ENCODE data around the gene USP10. TPM values are rescaled to one million over a fixed set of nuclear protein-coding genes. Genes with fewer than 3 reads are reported as not detected.

USP10 gene
- total RNA-seq, 4 donors from 2014 or later = 44.6 to 89.6 (median 55.9) TPM

- no peak for TF ChIP-seq CTCF (IDR thresholded peaks at IDR 0.05)
- ATAC-seq (ENCODE audit: low FRiP score) (no peak), DNase-seq (ENCODE audit: low spot score) (no peak)
Observed at GRCh38 chr16:84663433-84664101, 36.2 kb upstream of the USP10 start.

DNA sequence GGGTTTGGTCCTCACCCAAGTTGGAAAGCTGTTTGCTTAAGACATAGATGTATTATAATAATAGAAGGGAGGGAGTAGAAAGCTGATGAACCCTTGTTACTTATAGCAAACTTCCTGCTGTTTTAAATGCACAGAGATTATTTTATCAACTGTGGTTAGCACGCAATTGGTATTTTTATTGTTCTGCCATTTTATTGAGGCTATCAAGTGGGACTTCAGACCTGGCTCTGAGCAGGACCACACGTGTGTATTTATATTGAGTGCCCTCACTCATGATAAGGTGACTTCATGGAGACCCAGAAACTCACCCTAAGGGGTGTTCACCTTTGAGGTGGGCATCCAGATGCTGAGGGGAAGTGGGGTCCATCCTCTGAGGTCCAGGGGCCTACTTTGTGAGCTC is 34.4 kb upstream of the USP10 start:
- ATAC-seq (ENCODE audit: low FRiP score) (no peak), DNase-seq (ENCODE audit: low spot score) (no peak)
- no peak for TF ChIP-seq CTCF (IDR thresholded peaks at IDR 0.05)

DNA sequence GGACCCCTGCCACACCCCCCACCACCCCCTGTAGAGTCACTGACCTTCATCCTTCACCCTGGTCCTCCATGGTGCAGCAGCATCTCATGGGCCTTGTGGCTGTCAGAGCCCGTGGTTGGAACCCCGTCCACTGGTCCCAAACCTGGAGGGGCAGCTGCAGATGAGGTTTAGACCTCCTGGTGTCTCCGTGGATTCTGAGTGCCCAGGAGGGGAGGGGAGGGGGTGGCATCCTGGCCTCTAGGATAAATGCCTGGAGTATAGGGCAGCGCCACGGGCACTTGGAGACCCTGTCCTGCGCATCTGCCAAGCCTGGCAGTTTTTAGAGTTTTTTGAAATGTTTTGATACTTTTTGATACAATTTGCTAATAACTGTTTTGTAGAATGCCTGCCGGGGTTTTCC is 34.0 kb upstream of the USP10 start:
- DNase-seq (ENCODE audit: low spot score) = no peak

GRCh38 chr16:84667600-84668309 is 32.0 kb upstream of the USP10 start:
- TF ChIP-seq CTCF (IDR thresholded peaks at IDR 0.05) = no peak
- DNase-seq (ENCODE audit: low spot score) = no peak
- ATAC-seq (ENCODE audit: low FRiP score) = no peak

More for the DNA sequence above, 34.0 kb upstream of the USP10 start:
- no peak for TF ChIP-seq CTCF (IDR thresholded peaks at IDR 0.05)
- ATAC-seq (ENCODE audit: low FRiP score) = no peak

DNA sequence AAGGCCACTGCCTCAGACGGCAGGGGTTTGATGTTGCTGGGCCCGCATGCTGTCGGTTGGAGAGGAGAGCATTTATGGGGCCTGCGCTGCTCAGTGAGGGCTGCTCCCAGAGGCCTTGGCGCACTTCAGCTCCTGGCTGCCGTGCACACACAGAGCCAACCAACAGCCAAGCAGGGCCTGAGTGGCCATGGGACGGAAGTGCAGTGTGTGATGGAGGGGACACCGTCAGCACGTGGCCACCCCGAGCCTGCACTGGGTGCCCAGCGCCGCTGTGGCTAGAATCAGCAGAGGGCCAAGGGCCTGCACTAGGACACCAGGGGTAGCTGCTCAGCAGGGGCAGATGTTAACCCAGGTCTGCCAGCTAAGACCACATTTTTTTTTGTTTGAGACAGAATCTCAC is 29.7 kb upstream of the USP10 start:
- TF ChIP-seq CTCF (IDR thresholded peaks at IDR 0.05) = no peak
- DNase-seq (ENCODE audit: low spot score) (no peak), ATAC-seq (ENCODE audit: low FRiP score) (no peak)

DNA sequence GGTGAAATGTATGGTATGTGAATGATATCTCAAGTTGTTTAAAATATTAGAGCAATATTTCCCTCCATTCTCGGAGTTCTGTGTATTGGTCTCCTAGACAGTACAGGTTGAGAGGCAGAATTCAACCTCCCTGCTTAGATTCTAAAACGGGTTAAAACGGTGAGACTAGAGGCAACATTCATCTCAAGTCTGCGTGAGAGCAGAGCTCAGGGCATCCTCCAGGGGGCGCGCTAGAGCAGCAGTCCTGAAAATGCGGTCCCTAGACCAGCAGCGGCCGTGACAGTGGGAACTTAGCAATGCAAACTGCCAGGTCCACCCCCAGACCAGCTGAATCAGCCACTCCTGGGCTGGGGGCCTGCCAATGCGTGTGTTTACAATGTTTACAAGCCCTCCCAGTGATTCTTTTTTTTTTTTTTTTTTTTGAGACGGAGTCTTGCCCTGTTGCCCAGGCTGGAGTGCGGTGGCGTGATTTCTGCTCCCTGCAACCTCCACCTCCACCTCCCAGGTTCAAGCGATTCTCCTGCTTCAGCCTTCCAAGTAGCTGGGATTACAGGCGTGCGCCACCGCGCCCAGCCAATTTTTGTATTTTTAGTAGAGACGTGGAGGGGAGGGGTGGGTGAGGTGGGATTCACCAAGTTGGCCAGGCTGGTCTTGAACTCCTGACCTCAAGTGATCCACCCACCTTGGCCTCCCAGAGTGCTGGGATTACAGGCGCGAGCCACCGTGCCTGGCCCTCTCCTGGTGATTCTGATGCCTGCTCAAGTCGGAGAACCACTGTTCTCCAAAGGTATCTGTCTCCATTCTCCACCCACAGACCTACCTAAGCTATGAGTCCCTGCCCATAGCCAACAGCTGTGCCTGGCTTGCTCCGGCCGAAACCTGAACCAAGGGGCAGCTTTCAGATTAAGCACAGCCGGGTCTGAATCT is 27.3 kb upstream of the USP10 start:
- ATAC-seq (ENCODE audit: low FRiP score) (peak; percentile 88), DNase-seq (ENCODE audit: low spot score) (peak; percentile 65)
- peak in 2 of 3 donors; percentile 37 to 77 for TF ChIP-seq CTCF (IDR thresholded peaks at IDR 0.05)

Measured in omental fat pad (tissue), 4 donors.